GM18498 (cell line): ENCODE measurements around the gene RB1.
"Not testable (repeated sequence)": the region's sequence is repeated elsewhere in the genome, so short reads cannot be mapped to it uniquely, and the experiment has no call there.

Source experiments
- ATAC-seq: cut with Tn5 transposase; IDR thresholded peaks from one replicate; pipeline ENCODE4 v1.9.1; 2021; ENCODE audit warnings: mild to moderate bottlenecking, moderate library complexity; ENCODE audit not compliant: unreplicated experiment

RB1 gene

GRCh38 chr13:48446464-48446863, 142.9 kb downstream of the RB1 start:
- ATAC-seq, result no peak

GRCh38 chr13:48448285-48448958, 144.9 kb downstream of the RB1 start:
- ATAC-seq, result no peak

GRCh38 chr13:48448959-48449614, 145.5 kb downstream of the RB1 start:
- no peak for ATAC-seq

GRCh38 chr13:48449656-48450055, 146.1 kb downstream of the RB1 start:
- no peak for ATAC-seq

GRCh38 chr13:48451196-48451595, 147.6 kb downstream of the RB1 start:
- not testable (repeated sequence) for ATAC-seq

GRCh38 chr13:48456546-48456945, 153.0 kb downstream of the RB1 start:
- no peak for ATAC-seq

- ATAC-seq, result no peak
These were observed 154.2 kb downstream of the RB1 start for GRCh38 chr13:48457578-48458242.

GRCh38 chr13:48475230-48475629, 171.7 kb downstream of the RB1 start:
- no peak for ATAC-seq

GRCh38 chr13:48476215-48476614, 172.7 kb downstream of the RB1 start:
- peak; percentile 53 for ATAC-seq

GRCh38 chr13:48476686-48477085, 173.1 kb downstream of the RB1 start:
- no peak for ATAC-seq

GRCh38 chr13:48477191-48477855, 173.8 kb downstream of the RB1 start:
- no peak for ATAC-seq

- no peak for ATAC-seq
These were observed 174.8 kb downstream of the RB1 start for GRCh38 chr13:48478391-48478790.

- ATAC-seq, result no peak
These were observed 180.0 kb downstream of the RB1 start for GRCh38 chr13:48483575-48483974.

GRCh38 chr13:48485432-48485831, 181.9 kb downstream of the RB1 start:
- no peak for ATAC-seq

- no peak for ATAC-seq
These were observed 182.8 kb downstream of the RB1 start for GRCh38 chr13:48486362-48486761.

GRCh38 chr13:48486836-48487235, 183.3 kb downstream of the RB1 start:
- no peak for ATAC-seq

GRCh38 chr13:48487968-48488367, 184.4 kb downstream of the RB1 start:
- no peak for ATAC-seq

- peak; percentile 26 for ATAC-seq
These were observed 185.4 kb downstream of the RB1 start for GRCh38 chr13:48488995-48489394.

- no peak for ATAC-seq
These were observed 186.1 kb downstream of the RB1 start for GRCh38 chr13:48489666-48490065.

GRCh38 chr13:48490241-48490640, 186.7 kb downstream of the RB1 start:
- ATAC-seq, result no peak

GRCh38 chr13:48491423-48492095, 188.0 kb downstream of the RB1 start:
- ATAC-seq, result no peak
